ENCODE measurements around the gene VSIG10. TPM values are rescaled to one million over a fixed set of nuclear protein-coding genes. Genes with fewer than 3 reads are reported as not detected.

The VSIG10 gene
- total and polyA plus RNA-seq, 7 donors: 4.8 to 13.9 (median 10.7) TPM

GRCh38 chr12:118020036-118020435, 83.8 kb downstream of the VSIG10 start:
- H3K4me3 ChIP-seq: no peak overlapping the region
- peaks cover 0 to 58% of the 10 kb centered on the region in 2 donors for H3K36me3 ChIP-seq (ENCODE audit: insufficient read depth in 1 of 2, low read depth in 1 of 2)
- ATAC-seq (no peak), DNase-seq (no peak)
- H3K27ac ChIP-seq: no peak overlapping the region
- 73 to 80% (median 79%) methylated on average over 1 of the region's 1 CpG for WGBS, 3 donors
- no peaks in the 10 kb centered on the region for H3K9me3 ChIP-seq
- intact Hi-C loops (cut with DNase I): no loop called here
- H3K27me3 ChIP-seq (ENCODE audit: insufficient read depth in 3 of 3, low read length in 2 of 3): no peaks in the 10 kb centered on the region
- peaks cover 6% of the 10 kb centered on the region for H3K4me1 ChIP-seq
- TF ChIP-seq CTCF (IDR thresholded peaks at IDR 0.05): no peak

- peaks cover 0 to 48% of the 10 kb centered on the region in 2 donors for H3K36me3 ChIP-seq (ENCODE audit: insufficient read depth in 1 of 2, low read depth in 1 of 2)
- intact Hi-C loops (cut with DNase I): loop anchor here in 1 of 2 donors (5.0 kb wide), 1 partner anchor 141 kb away; no protein-coding TSS in a partner anchor
- H3K27ac ChIP-seq: no peak overlapping the region
- H3K9me3 ChIP-seq: no peaks in the 10 kb centered on the region
- no peaks in the 10 kb centered on the region for H3K27me3 ChIP-seq (ENCODE audit: insufficient read depth in 3 of 3, low read length in 2 of 3)
- H3K4me3 ChIP-seq: no peak overlapping the region
- no peak for DNase-seq
- H3K4me1 ChIP-seq: peaks cover 6% of the 10 kb centered on the region
- TF ChIP-seq CTCF (IDR thresholded peaks at IDR 0.05): no peak
- ATAC-seq: no peak
Observed at GRCh38 chr12:118017926-118018325, 85.9 kb downstream of the VSIG10 start.

- H3K27ac ChIP-seq: peak within 1 kb of the TSS; percentile 13
- peak within 1 kb of the TSS; percentile 87 for H3K4me3 ChIP-seq
- DNase-seq (peak; percentile 99), ATAC-seq (peak; percentile 99 to 100 (median 100))
- intact Hi-C loops (cut with DNase I): loop anchor here in 1 of 2 donors (5.0 kb wide), 1 partner anchor 139 kb away; no protein-coding TSS in a partner anchor
- peaks cover 0 to 35% of the 10 kb centered on the region in 2 donors for H3K36me3 ChIP-seq (ENCODE audit: insufficient read depth in 1 of 2, low read depth in 1 of 2)
- H3K9me3 ChIP-seq: no peaks in the 10 kb centered on the region
- TF ChIP-seq CTCF (IDR thresholded peaks at IDR 0.05): no peak
- H3K4me1 ChIP-seq: peaks cover 6% of the 10 kb centered on the region
- H3K27me3 ChIP-seq (ENCODE audit: insufficient read depth in 3 of 3, low read length in 2 of 3): no peaks in the 10 kb centered on the region
- WGBS, 3 donors: 0% methylated on average over 53 to 61 of the region's 61 CpGs
Observed at GRCh38 chr12:118016424-118017264, 87.2 kb downstream of the VSIG10 start, which contains the start of gene RFC5. TSS of gene RFC5 (plus strand) at chr12:118016703. CDS start at chr12:118016828, 125 bp downstream.

GRCh38 chr12:118015944-118016343, 87.9 kb downstream of the VSIG10 start:
- no peak for ATAC-seq
- 32 to 35% (median 33%) methylated on average over 9 of the region's 9 CpGs for WGBS, 3 donors
- H3K27ac ChIP-seq: no peak overlapping the region

More at GRCh38 chr12:118015944-118016343, 87.9 kb downstream of the VSIG10 start:
- H3K27me3 ChIP-seq (ENCODE audit: insufficient read depth in 3 of 3, low read length in 2 of 3): no peaks in the 10 kb centered on the region
- H3K9me3 ChIP-seq: no peaks in the 10 kb centered on the region
- no peak for TF ChIP-seq CTCF (IDR thresholded peaks at IDR 0.05)
- H3K4me1 ChIP-seq: peaks cover 6% of the 10 kb centered on the region
- no peak for DNase-seq
- H3K4me3 ChIP-seq: peak overlapping the region; percentile 87
- intact Hi-C loops (cut with DNase I): loop anchor here in 1 of 2 donors (5.0 kb wide), 1 partner anchor 139 kb away; no protein-coding TSS in a partner anchor
- H3K36me3 ChIP-seq (ENCODE audit: insufficient read depth in 1 of 2, low read depth in 1 of 2): peaks cover 0 to 28% of the 10 kb centered on the region in 2 donors

Data from psoas muscle (tissue), 8 donors.